Smooth muscle cell (in vitro differentiated cells): ENCODE measurements around the gene PRDM11. TPM values are rescaled to one million over a fixed set of nuclear protein-coding genes. Genes with fewer than 3 reads are reported as not detected.

ENCODE experiments used
- DNase-seq: peaks from one replicate; lab custom pipeline; 2025; ENCODE audit not compliant: unreplicated experiment; lab: John Stamatoyannopoulos, UW
- H2AFZ ChIP-seq: fragments of 200-600 bp; sonication (generic); 2 replicates; pipeline ENCODE4 v1.6.0; 2016; ENCODE audit warnings: antibody characterized with exemption, low read depth, mild to moderate bottlenecking
- H3F3A ChIP-seq: fragments of 200-600 bp; sonication (generic); 2 replicates; pipeline ENCODE4 v1.6.0; 2017; ENCODE audit warnings: antibody characterized with exemption, low read depth
- H3K27ac ChIP-seq: fragments of 200-600 bp; sonication (generic); 2 replicates; pipeline ENCODE4 v1.5.1; 2016; ENCODE audit warnings: low read depth, mild to moderate bottlenecking
- H3K27me3 ChIP-seq: fragments of 200-600 bp; sonication (generic); 2 replicates; pipeline ENCODE4 v1.6.1; 2016; ENCODE audit warnings: low read depth, mild to moderate bottlenecking
- H3K36me3 ChIP-seq: fragments of 200-600 bp; sonication (generic); 2 replicates; pipeline ENCODE4 v1.5.1; 2016; ENCODE audit warnings: low read depth
- H3K4me1 ChIP-seq: fragments of 200-600 bp; sonication (generic); 2 replicates; pipeline ENCODE4 v1.5.1; 2016; ENCODE audit warnings: low read depth
- H3K4me2 ChIP-seq: fragments of 200-600 bp; sonication (generic); 2 replicates; pipeline ENCODE4 v1.6.0; 2016; ENCODE audit warnings: mild to moderate bottlenecking
- H3K4me3 ChIP-seq: fragments of 200-600 bp; sonication (generic); 2 replicates; pipeline ENCODE4 v1.5.1; 2016; ENCODE audit warnings: mild to moderate bottlenecking
- H3K79me2 ChIP-seq: fragments of 200-600 bp; sonication (generic); 2 replicates; pipeline ENCODE4 v1.6.0; 2016; ENCODE audit warnings: low read depth, mild to moderate bottlenecking
- H3K9ac ChIP-seq: fragments of 200-600 bp; sonication (generic); 2 replicates; pipeline ENCODE4 v1.6.0; 2016; ENCODE audit warnings: low read depth
- H3K9me3 ChIP-seq: fragments of 200-600 bp; sonication (generic); replicated peaks from 2 replicates; pipeline ENCODE4 v1.5.1; 2016; ENCODE audit warnings: low read depth
- H4K20me1 ChIP-seq: fragments of 200-600 bp; sonication (generic); 2 replicates; pipeline ENCODE4 v1.6.0; 2016; ENCODE audit warnings: low read depth
- WGBS: methylation state at CpG from one replicate; pipeline ENCODE4 v1.1.7; 2016; ENCODE audit warnings: low lambda C conversion rate; 5-methylcytosine and 5-hydroxymethylcytosine counted together
- polyA plus RNA-seq: library from polyadenylated mRNA; unstranded; fragments of >200 nt; fragmentation: Nextera tagmentation; extraction: Ambion mirVana; gene quantifications from 2 replicates; pipeline ENCODE4 v1.2.1, GENCODE V29; 2016
- total RNA-seq: library from RNA; depleted of rRNA; stranded (reverse); fragments of >200 nt; gene quantifications from 2 replicates; pipeline ENCODE4 v1.2.3, GENCODE V29; 2014
- TF ChIP-seq, protein P1 (sequence below): fragments of 200-600 bp; sonication (generic); IDR thresholded peaks from 2 replicates; pipeline ENCODE4 v1.5.1; 2017; ENCODE audit warnings: borderline replicate concordance, mild to moderate bottlenecking, antibody characterized with exemption; ENCODE audit not compliant: insufficient read depth, poor library complexity, severe bottlenecking

PRDM11 gene
- total and polyA plus RNA-seq, 2 experiments from 2014 or later = 5.8 to 6.6 TPM

DNA sequence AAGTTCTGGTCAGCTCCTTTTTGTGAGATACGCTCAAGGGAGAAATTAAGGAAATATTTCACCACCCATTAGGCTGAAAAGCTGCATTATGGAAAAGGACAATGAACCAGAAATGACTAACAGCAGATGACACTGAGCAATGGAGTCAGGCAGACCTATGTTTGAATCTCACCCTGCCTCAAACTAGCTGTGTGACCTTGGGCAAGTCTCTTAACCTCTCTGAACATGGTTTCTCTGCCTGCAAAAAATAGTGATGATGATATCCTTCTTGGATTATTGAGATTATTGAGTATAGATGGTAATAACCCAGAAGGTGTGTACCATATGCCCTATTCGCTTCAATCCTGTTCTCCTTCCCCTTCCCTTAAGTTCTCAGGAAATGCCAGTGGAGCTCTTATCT is 2.9 kb upstream of the PRDM11 start:
- no peak overlapping the region for H3K4me3 ChIP-seq
- no peaks in the 10 kb centered on the region for H3K9me3 ChIP-seq
- no peak overlapping the region for H2AFZ ChIP-seq
- WGBS = 94% methylated on average over 2 of the region's 2 CpGs
- no peak for DNase-seq
- H3K4me2 ChIP-seq = no peak overlapping the region
- H3F3A ChIP-seq = peaks cover 7% of the 10 kb centered on the region
- H3K9ac ChIP-seq = no peak overlapping the region
- H4K20me1 ChIP-seq = no peaks in the 10 kb centered on the region
- H3K27ac ChIP-seq = no peak overlapping the region
- H3K27me3 ChIP-seq = peaks cover 58% of the 10 kb centered on the region
- peaks cover 12% of the 10 kb centered on the region for H3K79me2 ChIP-seq
- peaks cover 16% of the 10 kb centered on the region for H3K4me1 ChIP-seq
- TF ChIP-seq, protein P1, sequence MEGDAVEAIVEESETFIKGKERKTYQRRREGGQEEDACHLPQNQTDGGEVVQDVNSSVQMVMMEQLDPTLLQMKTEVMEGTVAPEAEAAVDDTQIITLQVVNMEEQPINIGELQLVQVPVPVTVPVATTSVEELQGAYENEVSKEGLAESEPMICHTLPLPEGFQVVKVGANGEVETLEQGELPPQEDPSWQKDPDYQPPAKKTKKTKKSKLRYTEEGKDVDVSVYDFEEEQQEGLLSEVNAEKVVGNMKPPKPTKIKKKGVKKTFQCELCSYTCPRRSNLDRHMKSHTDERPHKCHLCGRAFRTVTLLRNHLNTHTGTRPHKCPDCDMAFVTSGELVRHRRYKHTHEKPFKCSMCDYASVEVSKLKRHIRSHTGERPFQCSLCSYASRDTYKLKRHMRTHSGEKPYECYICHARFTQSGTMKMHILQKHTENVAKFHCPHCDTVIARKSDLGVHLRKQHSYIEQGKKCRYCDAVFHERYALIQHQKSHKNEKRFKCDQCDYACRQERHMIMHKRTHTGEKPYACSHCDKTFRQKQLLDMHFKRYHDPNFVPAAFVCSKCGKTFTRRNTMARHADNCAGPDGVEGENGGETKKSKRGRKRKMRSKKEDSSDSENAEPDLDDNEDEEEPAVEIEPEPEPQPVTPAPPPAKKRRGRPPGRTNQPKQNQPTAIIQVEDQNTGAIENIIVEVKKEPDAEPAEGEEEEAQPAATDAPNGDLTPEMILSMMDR = no peak
- no peaks in the 10 kb centered on the region for H3K36me3 ChIP-seq

DNA sequence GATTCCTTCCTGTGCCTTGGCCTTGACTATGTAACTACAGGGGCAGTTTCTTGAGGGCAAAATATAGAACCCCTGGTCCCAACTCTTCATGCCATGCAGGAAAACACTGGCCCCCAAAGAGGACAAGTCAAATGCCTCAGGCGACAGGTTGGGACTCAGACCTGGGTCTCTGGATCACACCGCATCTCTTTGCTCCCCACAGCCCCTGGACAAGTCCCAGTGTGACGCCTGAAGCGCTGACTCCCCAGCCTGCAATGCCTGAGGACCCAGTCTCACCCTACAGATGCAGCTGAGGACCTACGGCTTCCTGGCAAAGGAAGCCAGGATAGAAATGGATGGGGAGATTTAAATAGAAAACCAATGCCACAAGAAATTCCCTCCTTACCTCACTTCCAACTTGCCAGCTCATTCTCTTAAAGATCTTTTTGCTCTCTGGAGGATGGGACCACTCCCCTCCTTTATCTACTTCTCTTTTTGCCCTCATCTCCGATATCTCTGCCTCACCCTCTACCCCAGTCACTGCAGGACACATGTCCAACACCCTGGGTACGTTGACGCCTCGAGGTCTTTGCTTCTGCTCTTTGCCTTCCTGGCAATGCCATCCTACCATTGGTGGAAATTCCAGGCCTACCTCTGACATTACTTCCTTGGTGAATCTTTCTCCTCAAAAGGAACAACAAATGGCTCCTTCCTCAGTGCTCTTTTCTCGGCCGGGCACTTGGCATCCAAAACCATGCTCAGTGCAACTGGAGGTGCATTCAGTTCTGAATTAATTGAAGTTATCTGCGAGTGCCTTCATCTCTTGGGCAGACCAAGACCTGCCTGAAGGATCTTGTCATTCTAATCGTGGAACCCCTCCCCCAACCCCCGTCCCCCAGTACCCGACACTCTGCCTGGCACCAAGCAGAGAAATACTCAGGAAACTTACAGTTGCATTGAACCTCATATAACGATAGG is 2.0 kb upstream of the PRDM11 start:
- Histone ChIP-seq H3F3A (peaks cover 7% of the 10 kb centered on the region), H3K27me3 (peaks cover 51% of the 10 kb centered on the region), H3K27ac (no peak overlapping the region), H3K36me3 (no peaks in the 10 kb centered on the region), H3K4me1 (peaks cover 16% of the 10 kb centered on the region), H3K79me2 (peaks cover 21% of the 10 kb centered on the region), H3K9me3 (no peaks in the 10 kb centered on the region), H3K4me2 (no peak overlapping the region), H2AFZ (no peak overlapping the region), H3K9ac (no peak overlapping the region), H4K20me1 (no peaks in the 10 kb centered on the region), H3K4me3 (no peak overlapping the region)
- DNase-seq = no peak
- 87% methylated on average over 16 of the region's 16 CpGs for WGBS
- TF ChIP-seq, protein P1 = no peak

DNA sequence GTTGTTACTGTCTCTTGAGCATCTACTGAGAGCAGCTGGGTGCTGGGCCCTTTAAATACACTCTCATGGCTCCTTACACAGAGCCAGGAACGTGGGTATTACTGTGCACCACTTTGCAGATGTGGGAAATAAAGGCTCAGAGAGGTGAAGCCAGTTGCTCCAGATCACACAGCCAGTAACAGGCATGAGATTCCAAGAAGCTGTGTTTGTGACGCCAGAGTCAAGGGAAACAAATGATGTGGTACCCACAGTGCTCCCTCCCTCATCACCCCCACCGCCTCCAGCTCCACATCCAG is 1.4 kb upstream of the PRDM11 start:
- H3K4me2 ChIP-seq = no peak overlapping the region
- 39% methylated on average over 3 of the region's 3 CpGs for WGBS
- H3K9me3 ChIP-seq = no peaks in the 10 kb centered on the region
- H3K27ac ChIP-seq = no peak overlapping the region
- H3K9ac ChIP-seq = no peak overlapping the region
- H3K79me2 ChIP-seq = peaks cover 28% of the 10 kb centered on the region
- TF ChIP-seq, protein P1 = no peak
- H2AFZ ChIP-seq = no peak overlapping the region
- peaks cover 44% of the 10 kb centered on the region for H3K27me3 ChIP-seq
- peaks cover 7% of the 10 kb centered on the region for H3F3A ChIP-seq
- peaks cover 16% of the 10 kb centered on the region for H3K4me1 ChIP-seq
- H3K4me3 ChIP-seq = no peak overlapping the region
- H3K36me3 ChIP-seq = no peaks in the 10 kb centered on the region
- DNase-seq = no peak
- no peaks in the 10 kb centered on the region for H4K20me1 ChIP-seq
